ENCODE results near the gene NUTM2F. TPM values are rescaled to one million over a fixed set of nuclear protein-coding genes. Genes with fewer than 3 reads are reported as not detected.
"Not testable (repeated sequence)": the region's sequence is repeated elsewhere in the genome, so short reads cannot be mapped to it uniquely, and the experiment has no call there.

NUTM2F gene
- total RNA-seq, 2 donors from 2014 or later = not detected

GRCh38 chr9:94341703-94342102 lies 13.3 kb upstream of the NUTM2F start:
- H3K27me3 ChIP-seq; H3K9me3 ChIP-seq; intact Hi-C loops (cut with DNase I); ATAC-seq; H3K36me3 ChIP-seq (replicated peaks in 1 of 2; ENCODE audit: insufficient read depth in 1 of 2, low read depth in 2 of 2); H3K4me3 ChIP-seq; H3K27ac ChIP-seq; H3K4me1 ChIP-seq; DNase-seq: not testable (repeated sequence)
- WGBS, 2 donors = 73% methylated on average over 2 of the region's 2 CpGs; no CpG with 5 or more reads in 1 of the 2 donors

- ATAC-seq; H3K9me3 ChIP-seq; H3K27ac ChIP-seq; H3K36me3 ChIP-seq (replicated peaks in 1 of 2; ENCODE audit: insufficient read depth in 1 of 2, low read depth in 2 of 2); H3K4me3 ChIP-seq; intact Hi-C loops (cut with DNase I); H3K27me3 ChIP-seq; H3K4me1 ChIP-seq; DNase-seq: not testable (repeated sequence)
- WGBS, 2 donors = 88 to 100% methylated on average over 4 to 5 of the region's 6 CpGs
Measured at GRCh38 chr9:94340750-94341149, 12.3 kb upstream of the NUTM2F start.

GRCh38 chr9:94339657-94340056 lies 11.2 kb upstream of the NUTM2F start:
- H3K27me3 ChIP-seq; DNase-seq; ATAC-seq; H3K36me3 ChIP-seq (replicated peaks in 1 of 2; ENCODE audit: insufficient read depth in 1 of 2, low read depth in 2 of 2); H3K4me1 ChIP-seq; H3K9me3 ChIP-seq; H3K27ac ChIP-seq; H3K4me3 ChIP-seq; intact Hi-C loops (cut with DNase I): not testable (repeated sequence)
- 93 to 94% methylated on average over 6 of the region's 6 CpGs for WGBS, 2 donors

- ATAC-seq; DNase-seq; H3K4me1 ChIP-seq; H3K27me3 ChIP-seq; H3K9me3 ChIP-seq; H3K4me3 ChIP-seq; intact Hi-C loops (cut with DNase I); H3K27ac ChIP-seq; H3K36me3 ChIP-seq (replicated peaks in 1 of 2; ENCODE audit: insufficient read depth in 1 of 2, low read depth in 2 of 2): not testable (repeated sequence)
- WGBS, 2 donors = 59 to 65% methylated on average over 6 to 7 of the region's 7 CpGs
Measured at GRCh38 chr9:94338723-94339122, 10.3 kb upstream of the NUTM2F start.

GRCh38 chr9:94336445-94336844 lies 8.0 kb upstream of the NUTM2F start:
- H3K27me3 ChIP-seq = not testable (repeated sequence)

GRCh38 chr9:94325583-94325982 lies 2.9 kb downstream of the NUTM2F start:
- H3K9me3 ChIP-seq; ATAC-seq; H3K27me3 ChIP-seq; H3K4me1 ChIP-seq; DNase-seq; H3K36me3 ChIP-seq (replicated peaks in 1 of 2; ENCODE audit: insufficient read depth in 1 of 2, low read depth in 2 of 2); H3K4me3 ChIP-seq; intact Hi-C loops (cut with DNase I); H3K27ac ChIP-seq: not testable (repeated sequence)
- WGBS, 2 donors = 56 to 70% methylated on average over 11 to 15 of the region's 16 CpGs

More at GRCh38 chr9:94336445-94336844, 8.0 kb upstream of the NUTM2F start:
- H3K4me1 ChIP-seq; H3K27ac ChIP-seq; H3K4me3 ChIP-seq; H3K36me3 ChIP-seq (replicated peaks in 1 of 2; ENCODE audit: insufficient read depth in 1 of 2, low read depth in 2 of 2); intact Hi-C loops (cut with DNase I); ATAC-seq; H3K9me3 ChIP-seq; DNase-seq: not testable (repeated sequence)
- WGBS, 2 donors = 83 to 96% methylated on average over 3 to 4 of the region's 4 CpGs

GRCh38 chr9:94323153-94323798 lies 5.2 kb downstream of the NUTM2F start:
- H3K9me3 ChIP-seq; intact Hi-C loops (cut with DNase I); H3K27me3 ChIP-seq; H3K36me3 ChIP-seq (replicated peaks in 1 of 2; ENCODE audit: insufficient read depth in 1 of 2, low read depth in 2 of 2); ATAC-seq; H3K4me3 ChIP-seq; H3K4me1 ChIP-seq; DNase-seq; H3K27ac ChIP-seq: not testable (repeated sequence)
- WGBS, 2 donors = 67 to 73% methylated on average over 11 to 12 of the region's 18 CpGs

- ATAC-seq; H3K4me3 ChIP-seq; H3K27me3 ChIP-seq; intact Hi-C loops (cut with DNase I); H3K27ac ChIP-seq; H3K9me3 ChIP-seq; H3K36me3 ChIP-seq (replicated peaks in 1 of 2; ENCODE audit: insufficient read depth in 1 of 2, low read depth in 2 of 2); DNase-seq; H3K4me1 ChIP-seq: not testable (repeated sequence)
- 83 to 92% methylated on average over 3 of the region's 9 CpGs for WGBS, 2 donors
Measured at GRCh38 chr9:94322342-94322940, 6.0 kb downstream of the NUTM2F start.

- H3K4me1 ChIP-seq; DNase-seq; H3K27ac ChIP-seq; ATAC-seq; H3K9me3 ChIP-seq; H3K4me3 ChIP-seq; intact Hi-C loops (cut with DNase I); H3K36me3 ChIP-seq (replicated peaks in 1 of 2; ENCODE audit: insufficient read depth in 1 of 2, low read depth in 2 of 2); H3K27me3 ChIP-seq: not testable (repeated sequence)
- WGBS, 2 donors = no CpG with 5 or more reads among the region's 10 CpGs
Measured at GRCh38 chr9:94317949-94318657, 10.3 kb downstream of the NUTM2F start.

GRCh38 chr9:94316236-94316635 lies 12.2 kb downstream of the NUTM2F start:
- H3K27ac ChIP-seq; H3K4me1 ChIP-seq; ATAC-seq; H3K36me3 ChIP-seq (replicated peaks in 1 of 2; ENCODE audit: insufficient read depth in 1 of 2, low read depth in 2 of 2); H3K9me3 ChIP-seq; DNase-seq; H3K27me3 ChIP-seq; intact Hi-C loops (cut with DNase I); H3K4me3 ChIP-seq: not testable (repeated sequence)
- WGBS, 2 donors = 64% methylated on average over 3 of the region's 5 CpGs; no CpG with 5 or more reads in 1 of the 2 donors

- no CpG with 5 or more reads among the region's 15 CpGs for WGBS, 2 donors
- intact Hi-C loops (cut with DNase I); H3K9me3 ChIP-seq; DNase-seq; H3K4me3 ChIP-seq; H3K27ac ChIP-seq; H3K4me1 ChIP-seq; H3K36me3 ChIP-seq (replicated peaks in 1 of 2; ENCODE audit: insufficient read depth in 1 of 2, low read depth in 2 of 2); H3K27me3 ChIP-seq; ATAC-seq: not testable (repeated sequence)
Measured at GRCh38 chr9:94315034-94315984, 13.1 kb downstream of the NUTM2F start.
